Astrocyte (in vitro differentiated cells and primary cell): ENCODE measurements around the gene HSD17B3. TPM values are rescaled to one million over a fixed set of nuclear protein-coding genes. Genes with fewer than 3 reads are reported as not detected.

Source experiments
- DNase-seq: peaks from one replicate; pipeline ENCODE4 v3.0.0-alpha.2; 2010; ENCODE audit warnings: low read depth
- FAIRE-seq: peaks from 2 replicates; lab custom pipeline; 2011; peaks lifted over from hg19 to GRCh38; lab: Jason Lieb, UNC
- H2AFZ ChIP-seq: 2 replicates; pipeline ENCODE4 v1.6.0; 2012; ENCODE audit warnings: low read depth, low read length, inconsistent platforms
- H3K27ac ChIP-seq: 2 replicates; pipeline ENCODE4 v1.5.1; 2011; ENCODE audit warnings: low read depth, low read length, inconsistent platforms
- H3K27me3 ChIP-seq: 2 replicates; pipeline ENCODE4 v1.6.0; 2011; ENCODE audit warnings: low read length, inconsistent platforms; ENCODE audit not compliant: insufficient read depth
- H3K36me3 ChIP-seq: 2 replicates; pipeline ENCODE4 v1.5.1; 2011; ENCODE audit warnings: low read length, inconsistent platforms; ENCODE audit not compliant: insufficient read depth
- H3K4me1 ChIP-seq: 2 replicates; pipeline ENCODE4 v1.5.1; 2011; ENCODE audit warnings: low read length, inconsistent platforms; ENCODE audit not compliant: insufficient read depth
- H3K4me2 ChIP-seq: 2 replicates; pipeline ENCODE4 v1.6.0; 2012; ENCODE audit warnings: low read length, inconsistent platforms
- H3K4me3 ChIP-seq: 2 replicates; pipeline ENCODE4 v1.5.1; 2011; ENCODE audit warnings: low read depth, mild to moderate bottlenecking, low read length, inconsistent platforms; ENCODE audit not compliant: insufficient read depth
- H3K79me2 ChIP-seq: 2 replicates; pipeline ENCODE4 v1.6.0; 2012; ENCODE audit warnings: mild to moderate bottlenecking, low read length, inconsistent platforms; ENCODE audit not compliant: insufficient read depth
- H3K9ac ChIP-seq: 2 replicates; pipeline ENCODE4 v1.6.0; 2012; ENCODE audit warnings: mild to moderate bottlenecking, low read length, inconsistent platforms
- H3K9me3 ChIP-seq: 2 replicates; pipeline ENCODE4 v1.5.1; 2012; ENCODE audit warnings: low read depth, mild to moderate bottlenecking, low read length, inconsistent platforms; ENCODE audit not compliant: insufficient read depth
- H4K20me1 ChIP-seq: 2 replicates; pipeline ENCODE4 v1.6.0; 2012; ENCODE audit warnings: low read length, inconsistent platforms; ENCODE audit not compliant: insufficient read depth
- H3K27ac Mint-ChIP-seq: one replicate; pipeline ENCODE4 v1.8.0; 2021; ENCODE audit warnings: mild to moderate bottlenecking, mixed read lengths; ENCODE audit not compliant: unreplicated experiment
- H3K27me3 Mint-ChIP-seq: one replicate; pipeline ENCODE4 v1.8.0; 2021; ENCODE audit warnings: low read depth, mixed read lengths; ENCODE audit not compliant: unreplicated experiment
- H3K36me3 Mint-ChIP-seq: one replicate; pipeline ENCODE4 v1.8.0; 2021; ENCODE audit warnings: low read depth, mixed read lengths; ENCODE audit not compliant: unreplicated experiment
- H3K4me1 Mint-ChIP-seq: one replicate; pipeline ENCODE4 v1.8.0; 2021; ENCODE audit warnings: low read depth, mixed read lengths; ENCODE audit not compliant: unreplicated experiment
- H3K4me3 Mint-ChIP-seq: one replicate; pipeline ENCODE4 v1.8.0; 2021; ENCODE audit warnings: mild to moderate bottlenecking, moderate library complexity, mixed read lengths; ENCODE audit not compliant: unreplicated experiment
- H3K9me3 Mint-ChIP-seq: one replicate; pipeline ENCODE4 v1.8.0; 2021; ENCODE audit warnings: mild to moderate bottlenecking, mixed read lengths; ENCODE audit not compliant: unreplicated experiment
- CTCF ChIP-seq: IDR thresholded peaks from 2 replicates; pipeline ENCODE4 v1.5.1; 2011; ENCODE audit warnings: low read depth, mild to moderate bottlenecking, inconsistent platforms, low read length, moderate library complexity; ENCODE audit not compliant: insufficient read depth
- EZH2 ChIP-seq: IDR thresholded peaks from 2 replicates; pipeline ENCODE4 v1.6.1; 2012; ENCODE audit warnings: mild to moderate bottlenecking, low read length, inconsistent platforms; ENCODE audit not compliant: insufficient read depth
- total RNA-seq: library from RNA; stranded (reverse); gene quantifications from 2 replicates; pipeline ENCODE4 v1.2.1, GENCODE V29; 2021

HSD17B3 gene
- total RNA-seq, 1 donor from 2014 or later = not detected

GRCh38 chr9:96345551-96345950 lies 43.6 kb upstream of the HSD17B3 start:
- TF ChIP-seq CTCF (no peak), EZH2 (no peak)
- Mint-ChIP-seq H3K27me3 (no peaks in the 10 kb centered on the region), H3K27ac (peak overlapping the region; percentile 41), H3K4me1 (peaks cover 14% of the 10 kb centered on the region), H3K9me3 (peaks cover 3% of the 10 kb centered on the region), H3K4me3 (no peak overlapping the region), H3K36me3 (peaks cover 13% of the 10 kb centered on the region)
- H2AFZ ChIP-seq = no peak overlapping the region
- peaks cover under 1% of the 10 kb centered on the region for H3K36me3 ChIP-seq
- no peak for FAIRE-seq
- H3K4me2 ChIP-seq = no peak overlapping the region
- H3K79me2 ChIP-seq = no peaks in the 10 kb centered on the region
- H3K4me3 ChIP-seq = no peak overlapping the region
- no peaks in the 10 kb centered on the region for H4K20me1 ChIP-seq
- H3K27ac ChIP-seq = no peak overlapping the region
- H3K27me3 ChIP-seq = no peaks in the 10 kb centered on the region
- peaks cover 10% of the 10 kb centered on the region for H3K4me1 ChIP-seq
- H3K9me3 ChIP-seq = peaks cover 3% of the 10 kb centered on the region
- no peak for DNase-seq
- no peak overlapping the region for H3K9ac ChIP-seq

DNA sequence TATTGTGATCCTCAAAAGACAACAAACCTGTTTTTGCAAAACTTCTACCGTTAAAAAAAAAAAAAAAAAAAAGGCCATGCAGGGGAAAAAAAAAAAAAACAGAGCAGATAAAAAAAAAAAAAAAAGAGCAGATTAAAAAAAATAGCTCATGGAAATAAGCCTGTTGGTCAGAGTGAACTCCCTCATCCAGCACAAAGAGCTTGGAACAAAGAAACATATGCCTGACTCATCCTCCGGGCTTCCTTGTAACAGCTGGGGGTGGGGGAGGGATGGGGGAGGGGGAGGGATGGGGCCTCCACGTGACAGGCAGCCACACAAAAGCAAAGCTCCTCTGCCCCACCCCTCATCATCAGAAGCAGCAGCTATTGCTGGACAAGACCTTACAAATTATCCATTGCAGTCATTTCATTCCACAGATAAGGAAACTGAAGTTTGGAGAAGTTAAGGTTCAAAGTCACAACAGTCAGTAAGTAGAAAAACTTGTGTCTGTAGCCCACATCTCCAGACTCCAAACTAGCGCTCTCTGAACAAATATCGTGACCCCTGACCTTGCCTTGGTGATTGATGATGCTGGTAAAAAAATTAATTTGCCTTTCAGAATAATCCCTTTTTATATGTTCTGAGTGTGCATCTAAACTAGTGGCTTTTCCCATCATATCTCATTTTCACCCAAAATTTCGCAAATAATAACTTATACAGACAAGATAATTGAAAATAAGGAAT lies 42.6 kb upstream of the HSD17B3 start:
- no peaks in the 10 kb centered on the region for H3K27me3 ChIP-seq
- H3K4me2 ChIP-seq = peak overlapping the region; percentile 42
- TF ChIP-seq EZH2 (no peak), CTCF (no peak)
- peak overlapping the region; percentile 2 for H3K4me3 ChIP-seq
- Mint-ChIP-seq H3K4me3 (no peak overlapping the region), H3K27me3 (no peaks in the 10 kb centered on the region), H3K36me3 (peaks cover 13% of the 10 kb centered on the region), H3K4me1 (peaks cover 19% of the 10 kb centered on the region), H3K27ac (no peak overlapping the region), H3K9me3 (peaks cover 3% of the 10 kb centered on the region)
- no peak overlapping the region for H3K9ac ChIP-seq
- no peaks in the 10 kb centered on the region for H3K79me2 ChIP-seq
- H3K9me3 ChIP-seq = peaks cover 3% of the 10 kb centered on the region
- no peaks in the 10 kb centered on the region for H4K20me1 ChIP-seq
- H3K27ac ChIP-seq = peak overlapping the region; percentile 47
- H3K36me3 ChIP-seq = no peaks in the 10 kb centered on the region
- peak; percentile 96 for DNase-seq
- H2AFZ ChIP-seq = no peak overlapping the region
- no peak for FAIRE-seq
- H3K4me1 ChIP-seq = peaks cover 10% of the 10 kb centered on the region
